Activated CD8-positive, alpha-beta memory T cell treated with anti-CD3 and anti-CD28 coated beads for 24 hours (primary cell): ENCODE results near the gene PXMP4.
"Not testable (repeated sequence)": the region's sequence is repeated elsewhere in the genome, so short reads cannot be mapped to it uniquely, and the experiment has no call there.

ENCODE experiments used
- DNase-seq: peaks from one replicate; pipeline ENCODE4 v3.0.0-alpha.2; 2020

Gene PXMP4, protein sequence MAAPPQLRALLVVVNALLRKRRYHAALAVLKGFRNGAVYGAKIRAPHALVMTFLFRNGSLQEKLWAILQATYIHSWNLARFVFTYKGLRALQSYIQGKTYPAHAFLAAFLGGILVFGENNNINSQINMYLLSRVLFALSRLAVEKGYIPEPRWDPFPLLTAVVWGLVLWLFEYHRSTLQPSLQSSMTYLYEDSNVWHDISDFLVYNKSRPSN

DNA sequence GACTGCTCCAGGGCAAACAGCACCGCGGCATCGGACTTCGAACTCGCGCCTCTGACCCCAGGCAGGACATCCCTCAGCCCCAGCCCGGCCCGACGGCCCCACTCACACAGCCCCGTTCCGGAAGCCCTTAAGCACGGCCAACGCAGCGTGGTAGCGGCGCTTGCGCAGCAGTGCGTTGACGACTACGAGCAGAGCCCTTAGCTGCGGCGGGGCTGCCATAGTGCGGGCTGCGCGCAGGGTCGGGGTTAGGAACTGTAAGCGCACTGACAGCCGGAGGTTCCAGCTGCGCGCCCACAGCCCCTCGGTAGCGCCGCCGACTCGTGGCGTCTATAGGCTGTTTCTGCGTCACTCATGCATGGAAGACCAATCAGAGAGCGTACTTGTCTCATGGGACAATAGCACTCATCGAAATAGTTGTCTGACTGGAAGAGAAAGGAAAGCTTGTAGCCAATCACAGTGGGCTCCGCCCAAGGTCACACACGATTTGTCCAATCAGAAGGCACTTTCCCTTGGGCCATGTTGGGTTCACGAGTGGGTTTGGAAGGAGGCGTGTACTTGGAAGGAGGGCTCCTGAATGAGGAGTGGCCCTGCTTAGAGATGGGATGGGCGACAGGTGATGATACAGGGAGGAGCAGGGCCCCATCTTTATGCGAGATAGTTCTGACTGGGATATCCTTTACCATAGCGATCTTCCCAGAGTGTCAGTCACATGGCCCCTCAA is at the start of gene PXMP4:
PXMP4 (minus strand) TSS at position 322 of the 721 bp plus-strand sequence; CDS start at position 219, 103 bp downstream.
- DNase-seq = peak; percentile 89

DNA sequence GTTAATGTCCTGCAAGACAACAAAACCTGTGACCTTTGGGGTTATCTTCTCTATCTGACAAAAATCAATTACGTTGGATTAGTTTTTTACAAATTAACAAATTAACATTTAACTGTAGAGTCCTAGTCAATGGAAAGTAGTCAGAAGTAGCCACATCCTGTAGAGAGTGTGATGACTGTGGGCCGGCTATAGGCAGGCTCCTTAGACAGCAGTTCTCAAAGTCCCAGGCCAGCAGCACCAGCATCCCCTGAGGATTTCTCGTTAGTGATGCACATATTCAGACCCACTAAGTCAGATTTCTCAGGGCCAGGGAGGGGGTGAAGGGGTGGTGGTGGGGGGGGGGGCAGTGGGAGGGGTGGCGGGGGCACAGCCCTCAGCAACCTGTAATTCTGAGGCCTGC is 48.9 kb upstream of the PXMP4 start:
- DNase-seq = no peak

DNA sequence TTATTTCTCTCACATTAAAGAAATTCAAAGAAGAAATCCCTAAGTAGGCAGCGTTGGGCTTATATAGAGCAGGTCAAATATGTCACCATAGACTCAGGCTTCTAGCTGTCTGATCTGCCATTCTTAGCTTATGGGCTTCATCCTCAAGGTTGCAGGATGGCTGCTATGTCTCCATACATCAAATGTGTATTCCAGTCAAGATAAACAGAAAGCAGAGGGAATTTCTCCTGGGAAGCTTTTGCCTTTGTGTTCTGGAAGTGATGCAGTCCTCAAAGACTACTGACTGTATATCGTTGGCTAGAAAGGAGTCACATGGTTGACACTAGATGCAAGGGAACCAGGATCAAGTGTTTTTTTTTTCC is 47.6 kb upstream of the PXMP4 start:
- DNase-seq = no peak

DNA sequence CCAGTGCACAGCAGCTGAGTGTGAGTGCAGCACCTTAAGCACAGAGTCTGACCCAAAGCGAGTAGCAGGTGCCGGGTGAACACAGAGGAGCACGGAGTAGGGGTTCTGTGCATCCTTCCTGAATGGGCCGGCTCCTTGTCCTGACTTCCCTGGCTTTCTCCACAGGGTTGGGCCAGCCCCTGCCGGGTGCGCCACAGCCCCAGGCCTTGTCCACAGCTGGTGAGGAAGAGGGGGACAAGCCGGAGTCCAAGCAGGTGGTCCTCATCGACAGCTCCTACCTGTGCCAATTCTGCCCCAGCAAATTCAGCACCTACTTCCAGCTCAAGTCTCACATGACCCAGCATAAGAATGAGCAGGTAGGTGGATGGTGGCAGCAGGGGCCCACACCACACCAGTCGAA is 46.6 kb upstream of the PXMP4 start:
- no peak for DNase-seq

DNA sequence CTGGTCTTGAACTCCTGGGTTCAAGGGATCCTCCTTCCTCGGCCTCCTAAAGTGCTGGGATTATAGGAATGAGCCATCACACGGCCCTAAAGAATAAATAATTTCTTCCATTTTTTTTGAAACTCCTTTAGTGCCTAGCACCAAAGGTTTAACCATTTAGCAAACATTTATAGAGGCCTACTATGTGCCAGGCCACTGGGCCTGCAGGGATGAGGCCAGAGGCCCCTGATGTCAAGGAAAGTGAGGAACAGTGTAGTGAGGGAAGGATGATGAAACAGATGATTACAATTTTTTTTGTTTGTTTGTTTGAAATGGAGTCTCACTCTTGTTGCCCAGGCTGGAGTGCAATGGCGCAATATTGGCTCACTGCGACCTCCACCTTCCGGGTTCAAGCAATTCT is 45.5 kb upstream of the PXMP4 start:
- no peak for DNase-seq

DNA sequence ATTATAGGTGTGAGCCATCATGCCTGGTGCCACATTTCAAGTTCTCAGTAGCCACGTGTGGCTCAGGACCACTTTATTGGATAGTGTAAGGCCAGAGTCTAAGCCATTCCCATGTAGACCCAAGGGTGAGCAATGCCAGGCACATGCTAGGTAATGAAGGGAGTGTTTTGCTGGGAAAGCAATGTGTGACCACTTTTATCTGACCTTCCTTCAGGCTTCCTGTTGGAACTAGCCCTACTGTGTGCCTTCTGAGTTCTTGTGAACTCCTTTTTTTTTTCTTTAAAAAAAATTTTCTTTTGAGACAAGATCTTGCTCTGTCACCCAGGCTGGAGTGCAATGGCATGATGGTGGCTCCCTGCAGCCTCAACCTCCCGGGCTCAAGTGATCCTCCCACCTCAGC is 45.0 kb upstream of the PXMP4 start:
- no peak for DNase-seq

DNA sequence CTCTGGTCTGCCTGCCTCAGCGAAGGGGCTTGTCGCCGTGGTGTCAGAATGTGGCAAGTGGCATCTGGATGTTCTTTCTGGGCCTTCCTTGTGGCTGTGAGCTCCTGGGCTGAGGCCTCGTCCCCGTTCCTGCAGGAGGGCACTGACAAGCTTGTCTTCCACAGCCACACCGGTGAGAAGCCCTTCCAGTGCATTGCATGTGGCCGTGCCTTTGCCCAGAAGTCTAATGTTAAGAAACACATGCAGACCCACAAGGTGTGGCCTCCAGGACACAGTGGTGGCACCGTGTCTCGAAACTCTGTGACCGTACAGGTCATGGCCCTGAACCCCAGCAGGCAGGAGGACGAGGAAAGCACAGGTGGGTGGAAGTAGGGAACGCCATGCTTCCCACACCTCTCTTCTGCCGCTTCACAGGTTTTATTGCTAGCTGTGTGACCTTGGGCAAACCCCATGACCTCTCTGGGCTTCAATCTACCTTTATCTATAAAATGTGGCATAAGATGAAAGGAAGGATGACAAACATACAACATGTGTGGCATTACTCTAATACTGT is 41.7 kb upstream of the PXMP4 start:
- no peak for DNase-seq

DNA sequence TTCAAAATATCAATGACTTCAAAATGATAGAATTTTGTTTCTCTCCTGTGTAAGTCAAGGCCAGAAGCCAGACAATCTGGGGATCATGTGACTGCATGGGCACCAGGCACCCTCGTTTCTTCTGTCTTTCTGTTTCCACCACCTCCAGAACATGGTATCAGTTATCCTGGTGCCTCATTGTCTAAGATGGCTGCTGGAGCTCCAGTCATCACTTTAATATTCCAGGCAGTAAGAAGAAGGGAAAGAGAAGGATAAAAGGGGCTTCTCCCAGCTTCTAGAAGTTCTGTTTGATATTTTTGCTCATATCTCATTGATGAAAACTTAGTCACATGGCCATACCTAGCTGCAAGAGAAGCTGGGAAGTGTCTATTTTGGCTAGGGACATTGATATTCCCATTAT is 37.3 kb upstream of the PXMP4 start:
- DNase-seq = no peak

DNA sequence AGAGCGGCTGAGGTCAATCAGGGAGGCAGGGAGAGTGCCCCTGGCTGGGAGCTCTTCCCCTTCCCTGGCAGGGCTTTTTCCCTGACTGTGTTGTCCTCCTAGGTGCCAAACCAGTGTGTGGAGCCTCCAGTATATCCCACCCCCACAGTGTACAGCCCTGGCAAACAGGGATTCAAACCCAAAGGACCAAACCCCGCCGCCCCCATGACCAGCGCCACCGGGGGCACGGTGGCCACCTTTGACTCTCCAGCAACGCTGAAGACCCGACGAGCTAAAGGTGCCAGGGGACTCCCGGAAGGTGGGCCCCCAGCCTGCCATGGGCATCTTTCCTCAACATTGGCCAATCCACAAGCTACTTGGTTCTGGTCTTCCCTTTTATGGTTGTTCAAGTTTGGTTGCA is 36.9 kb upstream of the PXMP4 start:
- DNase-seq = no peak

DNA sequence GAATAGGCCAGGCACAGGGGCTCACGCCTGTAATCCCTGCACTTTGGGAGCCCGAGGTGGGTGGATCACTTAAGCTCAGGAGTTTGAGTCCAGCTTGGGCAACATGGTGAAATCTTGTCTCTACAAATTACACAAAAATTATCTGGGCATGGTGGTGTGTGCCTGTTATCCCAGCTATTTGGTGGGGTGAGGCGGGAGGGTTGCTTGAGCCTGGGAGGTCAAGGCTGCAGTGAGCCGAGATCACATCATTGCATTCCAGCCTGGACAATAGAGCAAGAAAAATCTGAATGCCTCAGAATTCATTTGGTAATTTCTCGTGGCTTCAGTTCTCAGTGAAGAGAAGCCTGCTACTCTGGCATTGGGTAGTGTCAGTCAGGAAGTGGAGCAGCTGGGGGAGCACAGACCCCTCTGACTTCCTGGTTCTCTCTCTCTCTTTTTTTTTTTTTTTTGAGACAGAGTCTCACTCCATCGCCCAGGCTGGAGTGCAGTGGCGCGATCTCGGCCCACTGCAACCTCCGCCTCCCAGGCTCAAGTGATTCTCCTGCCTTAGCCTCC is 35.9 kb upstream of the PXMP4 start:
- DNase-seq = not testable (repeated sequence)

DNA sequence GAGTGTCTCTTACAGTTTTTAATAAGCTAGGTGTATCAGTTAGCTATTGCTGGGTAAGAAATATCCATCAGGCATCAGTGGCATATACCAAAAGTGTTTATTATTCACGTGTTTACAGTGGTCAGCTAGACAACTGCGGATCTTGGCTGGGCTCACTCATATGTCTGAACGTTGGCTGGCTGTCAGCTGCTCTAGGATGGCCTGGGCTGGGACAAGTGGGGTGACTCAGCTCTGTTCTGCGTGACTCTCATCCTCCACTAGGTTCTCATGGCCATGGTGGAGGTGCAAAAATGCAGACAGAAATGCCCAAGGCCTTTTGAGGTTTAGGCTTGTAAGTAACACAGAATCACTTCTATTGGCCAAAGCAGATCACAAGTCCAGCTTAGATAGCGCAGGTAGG is 33.7 kb upstream of the PXMP4 start:
- no peak for DNase-seq

DNA sequence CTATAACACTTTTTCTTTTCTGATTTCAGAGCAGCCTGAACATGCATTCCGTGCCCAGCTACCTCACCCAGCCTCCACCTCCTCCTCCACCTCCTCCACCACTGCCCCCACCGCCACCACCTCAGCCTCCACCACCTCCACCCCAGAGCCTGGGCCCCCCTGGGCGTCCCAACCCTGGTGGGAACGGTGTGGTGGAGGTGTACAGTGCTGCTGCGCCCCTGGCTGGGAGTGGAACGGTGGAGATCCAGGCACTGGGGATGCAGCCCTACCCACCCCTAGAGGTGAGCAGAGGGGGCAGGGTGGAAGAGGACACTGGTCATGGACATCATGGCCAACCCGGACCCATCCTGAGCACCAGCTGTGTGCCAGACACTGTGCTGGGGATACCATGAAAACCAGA is 33.0 kb upstream of the PXMP4 start:
- no peak for DNase-seq

DNA sequence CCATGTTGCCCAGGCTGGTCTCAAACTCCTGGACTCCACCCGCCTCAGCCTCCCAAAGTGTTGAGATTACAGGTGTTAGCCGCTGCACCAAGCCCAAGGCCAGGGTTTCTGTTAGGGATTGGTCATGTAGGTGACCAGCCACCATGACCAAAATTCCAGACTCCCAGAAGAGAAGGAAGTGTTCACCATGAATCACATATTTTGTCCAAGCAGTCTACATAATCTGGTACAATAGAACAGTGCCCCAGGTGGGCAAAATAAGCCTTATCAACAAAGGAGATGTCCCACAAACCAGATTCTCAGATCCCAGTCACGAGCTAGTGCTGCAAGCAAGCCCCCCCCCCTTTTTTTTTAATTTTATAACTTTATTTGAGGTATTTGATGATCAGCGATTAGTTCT is 31.7 kb upstream of the PXMP4 start:
- no peak for DNase-seq

DNA sequence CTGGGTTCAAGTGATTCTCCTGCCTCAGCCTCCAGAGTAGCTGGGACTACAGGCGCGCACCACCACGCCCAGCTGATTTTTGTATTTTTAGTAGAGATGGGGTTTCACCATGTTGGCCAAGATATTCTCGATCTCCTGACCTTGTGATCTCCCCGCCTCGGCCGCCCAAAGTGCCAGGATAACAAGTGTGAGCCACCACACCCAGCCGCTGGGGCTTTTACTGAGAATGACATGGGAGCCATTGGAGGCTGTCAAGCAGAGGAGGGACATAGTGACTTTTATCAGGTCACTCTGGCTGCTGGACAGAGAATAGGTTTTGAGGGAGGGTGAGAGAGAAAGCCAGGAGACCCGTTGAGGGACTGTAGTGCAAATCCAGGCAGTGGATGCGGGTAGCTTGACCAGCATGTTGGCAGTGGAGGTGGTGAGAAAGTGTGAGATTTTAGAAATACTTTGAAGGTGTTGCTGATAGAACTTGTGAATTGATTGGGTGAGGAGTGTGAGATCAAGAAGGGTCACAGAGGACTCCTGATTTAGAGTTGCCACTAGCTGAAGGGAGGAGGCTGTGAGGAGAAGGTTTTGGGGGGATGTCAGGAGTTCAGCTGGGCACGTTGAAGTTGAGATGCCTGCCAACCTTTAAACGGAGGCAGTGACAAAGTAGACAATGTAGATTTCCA is 26.4 kb upstream of the PXMP4 start:
- no peak for DNase-seq

DNA sequence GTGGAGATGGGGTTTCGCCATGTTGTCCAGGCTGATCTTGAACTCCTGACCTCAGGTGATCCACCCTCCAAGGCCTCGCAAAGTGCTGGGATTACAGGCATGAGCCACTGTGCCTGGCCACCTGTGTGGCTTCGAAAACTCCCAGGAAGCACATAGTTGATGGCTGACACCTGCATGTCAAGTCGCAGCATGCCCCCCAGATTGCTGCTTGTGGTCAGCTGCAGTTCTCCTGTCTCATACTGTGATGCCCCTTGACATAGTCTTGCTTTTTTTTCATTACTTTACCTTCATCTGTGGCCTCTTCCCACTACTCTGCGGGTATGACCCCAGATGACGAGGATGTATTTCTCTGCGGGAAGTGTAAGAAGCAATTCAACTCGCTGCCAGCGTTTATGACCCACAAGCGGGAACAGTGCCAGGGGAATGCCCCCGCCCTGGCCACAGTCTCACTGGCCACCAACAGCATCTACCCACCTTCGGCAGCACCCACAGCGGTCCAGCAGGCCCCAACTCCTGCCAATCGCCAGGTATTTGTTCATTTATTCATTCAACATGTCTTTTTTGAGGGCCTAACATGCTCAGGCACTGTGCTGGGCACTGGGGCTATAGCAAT is 24.8 kb upstream of the PXMP4 start:
- no peak for DNase-seq

DNA sequence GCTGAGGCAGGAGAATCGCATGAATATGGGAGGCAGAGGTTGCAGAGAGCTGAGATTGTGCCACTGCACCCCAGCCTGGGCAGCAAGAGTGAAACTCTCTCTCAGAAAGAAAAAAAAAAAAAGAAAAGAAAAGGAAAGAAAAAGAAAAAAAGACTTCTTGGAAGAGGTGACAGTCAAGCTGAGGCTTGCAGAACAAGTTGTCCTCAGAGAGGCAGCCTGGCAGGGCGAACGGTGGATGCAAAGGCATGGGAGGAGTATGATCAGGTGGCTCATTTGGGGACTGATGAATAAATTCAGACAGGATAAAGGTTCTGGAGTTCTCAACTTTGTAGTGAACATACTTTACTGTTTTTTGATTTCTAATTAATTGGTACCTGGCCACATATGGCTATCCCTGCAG is 24.1 kb upstream of the PXMP4 start:
- no peak for DNase-seq

DNA sequence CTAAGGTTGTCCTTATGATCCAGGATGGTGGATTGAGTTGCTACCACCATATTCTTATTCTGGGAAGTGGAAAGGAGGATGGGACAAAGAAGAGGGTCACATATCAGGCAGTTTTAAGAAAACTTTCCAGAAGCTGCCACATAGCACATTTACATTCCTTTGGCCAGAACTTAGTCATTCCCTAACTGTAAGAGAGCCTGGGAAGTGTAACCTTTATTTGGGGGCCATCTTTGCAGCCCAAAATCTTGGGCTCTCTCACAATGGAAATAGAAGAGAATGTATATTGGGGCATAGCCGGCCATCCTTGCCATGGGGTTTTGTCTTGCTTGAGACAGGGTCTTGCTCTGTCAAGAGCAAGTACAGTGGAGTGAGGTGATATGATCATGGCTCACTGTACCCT is 20.1 kb upstream of the PXMP4 start:
- DNase-seq = no peak

DNA sequence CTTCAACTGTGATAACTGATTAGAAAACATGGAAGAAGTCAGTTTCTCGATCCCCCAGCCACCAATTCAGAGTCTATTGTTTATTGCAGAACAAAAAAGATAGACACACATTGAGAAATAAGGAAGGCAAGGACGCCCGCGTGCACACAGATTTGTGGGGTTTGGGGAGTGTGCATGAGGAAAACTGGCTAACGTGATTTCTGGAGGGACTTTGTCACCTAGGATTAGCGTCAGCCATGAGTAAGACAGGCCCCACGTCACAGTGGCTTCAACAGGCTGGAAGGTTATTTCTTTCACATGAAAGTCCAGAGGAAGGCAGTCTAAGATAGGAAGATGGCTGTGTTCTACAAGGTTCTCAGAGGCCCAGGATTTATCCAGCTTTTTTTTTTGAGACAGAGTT is 19.4 kb upstream of the PXMP4 start:
- DNase-seq = no peak

DNA sequence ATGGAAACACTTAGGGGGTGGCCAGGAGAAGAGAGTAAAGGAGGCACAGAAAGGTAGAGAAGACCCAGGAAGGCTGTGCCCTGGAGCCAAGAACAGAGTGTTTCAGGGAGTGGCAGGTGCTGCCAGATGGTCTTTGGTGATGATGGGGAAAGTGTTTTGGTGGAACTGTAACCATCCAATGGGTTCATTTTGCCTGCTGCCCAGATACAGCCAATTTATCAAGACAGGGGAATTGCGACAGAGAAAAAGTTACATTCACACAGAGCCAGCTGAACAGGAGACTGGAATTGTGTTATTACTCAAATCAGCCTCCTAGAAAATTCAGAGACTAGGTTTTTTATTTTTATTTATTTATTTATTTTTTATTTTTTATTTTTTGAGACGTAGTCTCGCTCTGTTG is 16.9 kb upstream of the PXMP4 start:
- DNase-seq = no peak

DNA sequence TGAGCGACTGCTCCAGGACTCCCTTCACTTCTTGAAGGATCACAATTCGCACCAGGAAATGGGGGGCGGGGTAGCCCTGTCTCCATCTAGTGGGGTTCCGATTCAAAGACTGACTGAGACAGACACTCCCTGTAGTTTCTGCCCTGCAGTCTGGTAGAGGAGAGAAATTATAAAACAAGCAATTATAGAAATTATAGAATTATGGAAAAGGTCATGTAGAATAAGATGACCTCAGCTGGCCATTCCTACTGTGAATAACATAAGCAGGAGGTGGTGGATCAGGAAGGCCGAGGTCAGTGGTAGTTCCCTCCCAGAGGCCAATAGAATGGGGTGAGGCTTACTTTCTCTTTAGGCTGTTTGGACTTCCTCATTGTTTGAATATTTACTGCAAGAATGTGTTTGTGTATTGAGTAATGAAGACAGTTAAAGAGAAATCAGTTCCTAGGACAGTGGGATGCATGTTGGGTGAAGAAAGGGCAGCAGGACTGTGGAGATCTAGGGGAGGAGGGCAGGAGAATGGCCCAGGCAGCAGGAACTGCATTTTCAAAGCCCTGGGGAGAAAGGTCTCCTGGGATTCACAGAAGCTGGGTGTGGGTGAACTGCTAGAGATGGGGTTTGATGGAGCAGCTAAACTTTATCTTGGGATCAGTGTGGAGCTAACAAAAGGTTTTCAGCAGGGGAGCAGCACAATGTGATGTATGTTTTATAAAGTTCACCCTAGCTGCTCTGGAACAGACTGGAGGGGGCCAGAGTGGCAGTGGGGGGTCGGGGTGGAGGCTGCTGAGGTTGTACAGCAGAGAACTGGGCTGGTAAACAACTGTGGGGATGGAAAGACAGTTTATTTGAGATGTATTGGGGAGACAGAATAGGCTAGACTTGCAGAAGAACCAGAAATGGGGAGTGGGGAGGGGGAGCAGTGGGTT is 13.8 kb upstream of the PXMP4 start:
- no peak for DNase-seq

DNA sequence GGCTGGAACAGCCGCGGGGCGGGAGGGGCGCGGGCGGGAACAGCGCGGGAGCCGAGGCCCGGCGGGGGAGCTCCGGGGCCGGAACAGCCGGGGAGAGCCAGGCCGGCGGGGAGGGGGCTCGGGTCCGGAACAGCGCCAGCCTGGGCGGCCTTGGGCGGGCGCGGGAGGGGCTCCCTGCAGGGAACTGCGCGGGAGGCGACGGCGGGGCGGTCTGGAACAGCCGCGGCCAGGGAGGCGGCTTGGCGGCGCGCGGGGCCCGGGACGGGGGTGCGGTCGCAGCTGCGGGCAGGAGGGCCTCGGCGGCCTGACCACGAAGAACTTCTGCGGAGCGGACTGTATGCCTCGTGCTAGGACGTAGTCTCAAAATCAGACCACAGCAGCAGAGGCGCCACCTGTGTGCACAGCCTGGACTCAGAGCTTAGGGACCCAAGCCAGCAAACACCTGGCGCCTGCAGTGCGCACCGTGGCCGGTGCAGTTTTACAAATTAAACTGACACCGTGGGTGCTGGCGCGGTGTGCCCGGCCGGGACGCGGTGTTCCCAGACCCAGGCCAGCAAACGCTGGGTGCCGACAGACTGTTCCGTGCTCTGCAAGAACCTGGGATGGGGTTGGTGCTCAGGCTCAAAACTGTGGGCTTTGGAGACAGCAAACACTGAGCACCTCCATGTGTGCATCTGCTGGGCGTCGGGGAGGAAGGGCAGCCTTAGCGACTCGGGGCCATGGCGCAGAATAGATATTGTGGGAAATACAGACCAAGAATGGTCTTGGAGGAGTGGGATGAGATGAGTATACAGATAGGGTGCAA is 12.3 kb upstream of the PXMP4 start:
- DNase-seq = peak; percentile 93
